HCT116 (cell line): ENCODE measurements around the gene THRAP3. TPM values are rescaled to one million over a fixed set of nuclear protein-coding genes. Genes with fewer than 3 reads are reported as not detected.

Experiments
- ATAC-seq: fragments of 200-7000 bp; cut with Tn5 transposase; 2 replicates; pipeline ENCODE4 v1.9.1; 2020; ENCODE audit warnings: mild to moderate bottlenecking, moderate library complexity
- BruUV-seq: library from RNA; stranded (reverse); fragments of 400-500 nt; replicated peaks from 2 replicates; lab custom pipeline; 2021; lab: Mats Ljungman, UMichigan
- CTCF ChIA-PET: fragments of 300-600 bp; sonication (Branson Sonifier 250); formaldehyde crosslinking; loops from one replicate; lab custom pipeline; 2021; ENCODE audit warnings: antibody characterized with exemption; lab: Charles Lee
- POLR2A ChIA-PET: fragments of 300-600, 350-600 bp; sonication (Branson Sonifier 250); formaldehyde crosslinking; loops from one replicate; lab custom pipeline; 2021; ENCODE audit warnings: antibody characterized with exemption; lab: Charles Lee
- RAD21 ChIA-PET, 2 experiments: fragments of 300-600 bp; sonication (Branson Sonifier 250); formaldehyde crosslinking; loops; one replicate each; lab custom pipeline; 2023; ENCODE audit warnings: low total read pairs in 2 of 2; ENCODE audit not compliant: uncharacterized antibody in 2 of 2, unreplicated experiment in 2 of 2, low non-redundant PET in 1 of 2; lab: Charles Lee
- DNase-seq: peaks from one replicate; pipeline ENCODE4 v3.0.0-alpha.2; 2010; ENCODE audit warnings: low read depth, low spot score
- H2AFZ ChIP-seq: fragments of 200-600 bp; shearing (Covaris generic), sonication (generic); 2 replicates; pipeline ENCODE4 v1.6.1; 2017; ENCODE audit warnings: low read depth, mixed run types, mixed read lengths, antibody characterized with exemption, low read length; ENCODE audit not compliant: poor library complexity, severe bottlenecking
- H3K27ac ChIP-seq: 2 replicates; pipeline ENCODE4 v1.5.1; 2012; ENCODE audit warnings: low read depth, low read length
- H3K27me3 ChIP-seq: fragments of 200-600 bp; sonication (generic); 2 replicates; pipeline ENCODE4 v1.6.1; 2016; ENCODE audit warnings: mixed run types, low read length, mixed read lengths; ENCODE audit not compliant: insufficient read depth
- H3K36me3 ChIP-seq, 2 experiments: fragments of 200-500 bp in 1 of 2; fragments of 200-600 bp in 1 of 2; sonication (Bioruptor generic) in 1 of 2; sonication (generic) in 1 of 2; 2 replicates each; pipeline versions ENCODE4 v1.5.1 to v1.6.1; 2014 to 2016; ENCODE audit warnings: low read length in 2 of 2, inconsistent platforms in 1 of 2, mixed read lengths in 1 of 2, mixed run types in 1 of 2; ENCODE audit not compliant: insufficient read depth in 2 of 2, control insufficient read depth in 1 of 2
- H3K4me1 ChIP-seq, 2 experiments: fragments of 200-600 bp in 1 of 2; sonication (generic) in 1 of 2; 2 replicates each; pipeline versions ENCODE4 v1.5.1 to v1.6.1; 2012 to 2017; ENCODE audit warnings: low read length in 2 of 2, inconsistent platforms in 1 of 2, mild to moderate bottlenecking in 1 of 2, mixed read lengths in 1 of 2, mixed run types in 1 of 2, moderate library complexity in 1 of 2; ENCODE audit not compliant: insufficient read depth in 2 of 2, control insufficient read depth in 1 of 2
- H3K4me2 ChIP-seq: fragments of 200-600 bp; sonication (generic); 2 replicates; pipeline ENCODE4 v1.6.1; 2017; ENCODE audit warnings: mixed run types, low read length, mixed read lengths
- H3K4me3 ChIP-seq, 2 experiments: fragments of 200-600 bp in 1 of 2; sonication (generic) in 1 of 2; replicated peaks in 1 of 2; 2 replicates each; pipeline ENCODE4 v1.5.1; 2011 to 2016; ENCODE audit warnings: low read length in 2 of 2, control low read depth in 1 of 2, low read depth in 1 of 2, mild to moderate bottlenecking in 1 of 2, mixed read lengths in 1 of 2, mixed run types in 1 of 2
- H3K79me2 ChIP-seq: fragments of 200-600 bp; sonication (generic); 2 replicates; pipeline ENCODE4 v1.6.1; 2017; ENCODE audit warnings: mild to moderate bottlenecking, mixed run types, low read length, moderate library complexity, mixed read lengths; ENCODE audit not compliant: insufficient read depth
- H3K9ac ChIP-seq: fragments of 200-600 bp; sonication (generic); 2 replicates; pipeline ENCODE4 v1.6.1; 2016; ENCODE audit warnings: low read length, mixed read lengths
- H3K9me2 ChIP-seq: fragments of 200-600 bp; sonication (generic), shearing (Covaris generic); 2 replicates; pipeline ENCODE4 v1.6.1; 2017; ENCODE audit warnings: mixed run types, mild to moderate bottlenecking, moderate library complexity; ENCODE audit not compliant: insufficient read depth
- H3K9me3 ChIP-seq, 2 experiments: fragments of 200-500 bp in 1 of 2; fragments of 200-600 bp in 1 of 2; sonication (Bioruptor generic) in 1 of 2; sonication (generic) in 1 of 2; 2 replicates each; pipeline ENCODE4 v1.6.1; 2014 to 2017; ENCODE audit warnings: low read length in 2 of 2, mixed read lengths in 2 of 2, inconsistent platforms in 1 of 2, low read depth in 1 of 2, mild to moderate bottlenecking in 1 of 2, mixed run types in 1 of 2, moderate library complexity in 1 of 2; ENCODE audit not compliant: control insufficient read depth in 1 of 2, insufficient read depth in 1 of 2
- H4K20me1 ChIP-seq: fragments of 200-600 bp; sonication (generic), shearing (Covaris generic); 2 replicates; pipeline ENCODE4 v1.6.1; 2017; ENCODE audit warnings: mixed run types, mild to moderate bottlenecking, moderate library complexity; ENCODE audit not compliant: insufficient read depth
- CBX3 ChIP-seq: IDR thresholded peaks from 2 replicates; pipeline ENCODE4 v1.6.1; 2012; ENCODE audit warnings: low read depth
- EGR1 ChIP-seq: IDR thresholded peaks from 2 replicates; pipeline ENCODE4 v1.6.1; 2012; ENCODE audit warnings: low read depth
- ELF1 ChIP-seq: IDR thresholded peaks from 2 replicates; pipeline ENCODE4 v1.6.1; 2012; ENCODE audit warnings: low read depth, borderline replicate concordance
- EZH2phosphoT487 ChIP-seq: fragments of 200-600 bp; IDR thresholded peaks from 2 replicates; pipeline ENCODE4 v1.6.1; 2018; ENCODE audit warnings: antibody characterized with exemption, borderline replicate concordance
- FOSL1 ChIP-seq: IDR thresholded peaks from 2 replicates; pipeline ENCODE4 v1.6.1; 2012; ENCODE audit warnings: low read depth
- JUND ChIP-seq: IDR thresholded peaks from 2 replicates; pipeline ENCODE4 v1.6.1; 2012
- POLR2A ChIP-seq: IDR thresholded peaks from 2 replicates; pipeline ENCODE4 v1.7.0; 2011; ENCODE audit warnings: borderline replicate concordance; ENCODE audit not compliant: insufficient read depth, insufficient read length; ENCODE audit errors: extremely low read depth
- POLR2AphosphoS5 ChIP-seq: IDR thresholded peaks from 2 replicates; pipeline ENCODE4 v1.6.1; 2011; ENCODE audit warnings: mild to moderate bottlenecking, low read depth, low read length, moderate library complexity
- RAD21 ChIP-seq: IDR thresholded peaks from 2 replicates; pipeline ENCODE4 v1.6.1; 2012; ENCODE audit warnings: low read depth, mild to moderate bottlenecking
- SIN3A ChIP-seq: IDR thresholded peaks from 2 replicates; pipeline ENCODE4 v1.6.1; 2012; ENCODE audit warnings: low read depth
- SRF ChIP-seq: IDR thresholded peaks from 2 replicates; pipeline ENCODE4 v1.6.1; 2012; ENCODE audit warnings: low read depth
- TCF7L2 ChIP-seq: IDR thresholded peaks from 2 replicates; pipeline ENCODE4 v1.7.0; 2011; ENCODE audit warnings: borderline replicate concordance, inconsistent platforms; ENCODE audit not compliant: insufficient read depth, insufficient read length; ENCODE audit errors: extremely low read depth
- ZFX ChIP-seq: fragments of 450-650 bp; IDR thresholded peaks from 2 replicates; pipeline ENCODE4 v1.6.1; 2017
- ZNF274 ChIP-seq: fragments of 200-500 bp; sonication (Bioruptor generic); IDR thresholded peaks from 2 replicates; pipeline ENCODE4 v1.6.1; 2014; ENCODE audit warnings: mild to moderate bottlenecking, low read depth, low read length, inconsistent platforms
- intact Hi-C: fragments of 100-400 bp; cut with micrococcal nuclease; formaldehyde crosslinking; loops from 2 replicates; pipeline ENCODE4 v1.10.0; 2022
- total RNA-seq: library from RNA; stranded (reverse); gene quantifications from one replicate; pipeline ENCODE4 v1.2.1, GENCODE V29; 2021; ENCODE audit not compliant: unreplicated experiment
- TF ChIP-seq, protein P1 (sequence below): IDR thresholded peaks from 2 replicates; pipeline ENCODE4 v1.6.1; 2012; ENCODE audit warnings: low read depth
- TF ChIP-seq, protein P2 (sequence below), 3 experiments: fragments of 200-600 bp in 1 of 3; sonication (generic) in 1 of 3; IDR thresholded peaks in 2 of 3; conservative IDR thresholded peaks in 1 of 3; 2 replicates each; pipeline ENCODE4 v1.5.1; 2012 to 2017; ENCODE audit warnings: low read depth in 2 of 3, low read length in 2 of 3, antibody characterized with exemption in 1 of 3, borderline replicate concordance in 1 of 3, control low read depth in 1 of 3, mild to moderate bottlenecking in 1 of 3, mixed read lengths in 1 of 3, mixed run types in 1 of 3, moderate library complexity in 1 of 3; ENCODE audit not compliant: insufficient read depth in 1 of 3
- TF ChIP-seq, protein P3 (sequence below): IDR thresholded peaks from 2 replicates; pipeline ENCODE4 v1.6.1; 2011; ENCODE audit warnings: mild to moderate bottlenecking, low read length, moderate library complexity; ENCODE audit not compliant: insufficient replicate concordance; ENCODE audit errors: extremely low read depth
- TF ChIP-seq, protein P4 (sequence below): IDR thresholded peaks from 2 replicates; pipeline ENCODE4 v1.6.1; 2012

Gene THRAP3
- total RNA-seq, 1 experiment from 2014 or later, result 144 TPM

DNA sequence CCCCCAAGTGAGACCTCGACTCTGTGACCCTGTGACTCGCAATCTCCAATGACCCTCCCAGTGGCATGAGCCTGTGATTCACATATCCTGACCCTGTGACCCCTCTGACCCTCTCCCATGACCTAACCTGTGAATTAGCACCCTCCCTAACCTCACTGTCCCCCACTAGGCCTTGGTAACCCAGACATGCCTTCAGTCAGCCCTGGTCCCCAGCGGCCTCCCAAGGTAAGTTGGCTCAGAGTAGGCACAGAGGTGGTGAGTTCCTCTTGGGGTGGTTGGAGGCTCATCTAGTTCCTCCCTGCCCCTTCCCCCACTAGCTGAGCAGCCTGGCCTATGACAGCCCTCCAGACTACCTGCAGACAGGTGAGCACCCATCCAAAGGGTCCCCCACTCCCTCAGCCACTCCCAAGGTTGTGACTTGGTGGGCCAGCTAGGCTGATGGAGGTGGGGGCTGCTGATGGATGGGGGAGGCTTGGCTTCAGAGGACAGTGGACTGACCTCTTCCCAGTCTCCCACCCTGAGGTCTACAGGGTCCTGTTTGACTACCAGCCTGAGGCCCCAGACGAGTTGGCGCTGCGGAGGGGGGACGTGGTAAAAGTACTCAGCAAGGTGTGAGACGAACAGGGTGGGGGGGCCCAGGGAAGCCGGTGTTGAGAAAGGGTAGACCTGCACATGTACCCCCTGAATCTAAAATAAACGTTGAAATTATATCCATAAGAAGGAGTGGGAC is 83.5 kb downstream of the THRAP3 start:
- no peak overlapping the region for H2AFZ ChIP-seq
- H4K20me1 ChIP-seq, result no peaks in the 10 kb centered on the region
- peak overlapping the region; percentile 55 for H3K9ac ChIP-seq
- no peaks in the 10 kb centered on the region for H3K9me2 ChIP-seq
- peak overlapping the region; percentile 82 for H3K4me2 ChIP-seq
- peak overlapping the region; percentile 31; the same call in 1 of the 2 replicates for H3K27ac ChIP-seq
- intact Hi-C loops, result no loop called here
- H3K27me3 ChIP-seq, result no peaks in the 10 kb centered on the region
- H3K4me1 ChIP-seq, result peaks cover 4 to 23% of the 10 kb centered on the region in 2 experiments; a peak in 1 of 4 replicates
- peak overlapping the region; percentile 60 to 67 for H3K4me3 ChIP-seq
- ChIA-PET POLR2A (interaction anchor here (2.0 kb wide), 1 partner anchor 79 kb away, joined by 12 read pairs; no protein-coding TSS in a partner anchor), CTCF (no interaction called here), RAD21 (interaction anchor here in 1 of 2 experiments (1.5 kb wide), 1 partner anchor 158 kb away, joined by 3 read pairs; no protein-coding TSS in a partner anchor)
- H3K36me3 ChIP-seq, result peaks cover 16 to 17% of the 10 kb centered on the region in 2 experiments; a peak in 3 of 4 replicates
- DNase-seq (no peak), ATAC-seq (no peak)
- no peaks in the 10 kb centered on the region for H3K79me2 ChIP-seq
- no TSS peak for BruUV-seq
- H3K9me3 ChIP-seq, result no peaks in the 10 kb centered on the region
- TF ChIP-seq FOSL1 (no peak), SRF (no peak), EGR1 (no peak), JUND (no peak), POLR2AphosphoS5 (no peak), RAD21 (no peak), CBX3 (no peak), ZFX (no peak), EZH2phosphoT487 (no peak), POLR2A (no peak), TCF7L2 (no peak), ZNF274 (no peak), ELF1 (no peak), SIN3A (no peak)
- TF ChIP-seq, protein P1, sequence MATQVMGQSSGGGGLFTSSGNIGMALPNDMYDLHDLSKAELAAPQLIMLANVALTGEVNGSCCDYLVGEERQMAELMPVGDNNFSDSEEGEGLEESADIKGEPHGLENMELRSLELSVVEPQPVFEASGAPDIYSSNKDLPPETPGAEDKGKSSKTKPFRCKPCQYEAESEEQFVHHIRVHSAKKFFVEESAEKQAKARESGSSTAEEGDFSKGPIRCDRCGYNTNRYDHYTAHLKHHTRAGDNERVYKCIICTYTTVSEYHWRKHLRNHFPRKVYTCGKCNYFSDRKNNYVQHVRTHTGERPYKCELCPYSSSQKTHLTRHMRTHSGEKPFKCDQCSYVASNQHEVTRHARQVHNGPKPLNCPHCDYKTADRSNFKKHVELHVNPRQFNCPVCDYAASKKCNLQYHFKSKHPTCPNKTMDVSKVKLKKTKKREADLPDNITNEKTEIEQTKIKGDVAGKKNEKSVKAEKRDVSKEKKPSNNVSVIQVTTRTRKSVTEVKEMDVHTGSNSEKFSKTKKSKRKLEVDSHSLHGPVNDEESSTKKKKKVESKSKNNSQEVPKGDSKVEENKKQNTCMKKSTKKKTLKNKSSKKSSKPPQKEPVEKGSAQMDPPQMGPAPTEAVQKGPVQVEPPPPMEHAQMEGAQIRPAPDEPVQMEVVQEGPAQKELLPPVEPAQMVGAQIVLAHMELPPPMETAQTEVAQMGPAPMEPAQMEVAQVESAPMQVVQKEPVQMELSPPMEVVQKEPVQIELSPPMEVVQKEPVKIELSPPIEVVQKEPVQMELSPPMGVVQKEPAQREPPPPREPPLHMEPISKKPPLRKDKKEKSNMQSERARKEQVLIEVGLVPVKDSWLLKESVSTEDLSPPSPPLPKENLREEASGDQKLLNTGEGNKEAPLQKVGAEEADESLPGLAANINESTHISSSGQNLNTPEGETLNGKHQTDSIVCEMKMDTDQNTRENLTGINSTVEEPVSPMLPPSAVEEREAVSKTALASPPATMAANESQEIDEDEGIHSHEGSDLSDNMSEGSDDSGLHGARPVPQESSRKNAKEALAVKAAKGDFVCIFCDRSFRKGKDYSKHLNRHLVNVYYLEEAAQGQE, result no peak
- TF ChIP-seq, protein P2, sequence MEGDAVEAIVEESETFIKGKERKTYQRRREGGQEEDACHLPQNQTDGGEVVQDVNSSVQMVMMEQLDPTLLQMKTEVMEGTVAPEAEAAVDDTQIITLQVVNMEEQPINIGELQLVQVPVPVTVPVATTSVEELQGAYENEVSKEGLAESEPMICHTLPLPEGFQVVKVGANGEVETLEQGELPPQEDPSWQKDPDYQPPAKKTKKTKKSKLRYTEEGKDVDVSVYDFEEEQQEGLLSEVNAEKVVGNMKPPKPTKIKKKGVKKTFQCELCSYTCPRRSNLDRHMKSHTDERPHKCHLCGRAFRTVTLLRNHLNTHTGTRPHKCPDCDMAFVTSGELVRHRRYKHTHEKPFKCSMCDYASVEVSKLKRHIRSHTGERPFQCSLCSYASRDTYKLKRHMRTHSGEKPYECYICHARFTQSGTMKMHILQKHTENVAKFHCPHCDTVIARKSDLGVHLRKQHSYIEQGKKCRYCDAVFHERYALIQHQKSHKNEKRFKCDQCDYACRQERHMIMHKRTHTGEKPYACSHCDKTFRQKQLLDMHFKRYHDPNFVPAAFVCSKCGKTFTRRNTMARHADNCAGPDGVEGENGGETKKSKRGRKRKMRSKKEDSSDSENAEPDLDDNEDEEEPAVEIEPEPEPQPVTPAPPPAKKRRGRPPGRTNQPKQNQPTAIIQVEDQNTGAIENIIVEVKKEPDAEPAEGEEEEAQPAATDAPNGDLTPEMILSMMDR (IDR thresholded peaks at IDR 0.05 in 2 of 3, conservative IDR thresholded peaks at IDR 0.05 in 1 of 3; ENCODE audit: borderline replicate concordance in 1 of 3, insufficient read depth in 1 of 3, low read depth in 2 of 3, low read length in 2 of 3), result no peak
- TF ChIP-seq, protein P3, sequence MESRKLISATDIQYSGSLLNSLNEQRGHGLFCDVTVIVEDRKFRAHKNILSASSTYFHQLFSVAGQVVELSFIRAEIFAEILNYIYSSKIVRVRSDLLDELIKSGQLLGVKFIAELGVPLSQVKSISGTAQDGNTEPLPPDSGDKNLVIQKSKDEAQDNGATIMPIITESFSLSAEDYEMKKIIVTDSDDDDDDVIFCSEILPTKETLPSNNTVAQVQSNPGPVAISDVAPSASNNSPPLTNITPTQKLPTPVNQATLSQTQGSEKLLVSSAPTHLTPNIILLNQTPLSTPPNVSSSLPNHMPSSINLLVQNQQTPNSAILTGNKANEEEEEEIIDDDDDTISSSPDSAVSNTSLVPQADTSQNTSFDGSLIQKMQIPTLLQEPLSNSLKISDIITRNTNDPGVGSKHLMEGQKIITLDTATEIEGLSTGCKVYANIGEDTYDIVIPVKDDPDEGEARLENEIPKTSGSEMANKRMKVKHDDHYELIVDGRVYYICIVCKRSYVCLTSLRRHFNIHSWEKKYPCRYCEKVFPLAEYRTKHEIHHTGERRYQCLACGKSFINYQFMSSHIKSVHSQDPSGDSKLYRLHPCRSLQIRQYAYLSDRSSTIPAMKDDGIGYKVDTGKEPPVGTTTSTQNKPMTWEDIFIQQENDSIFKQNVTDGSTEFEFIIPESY, result no peak
- TF ChIP-seq, protein P4, sequence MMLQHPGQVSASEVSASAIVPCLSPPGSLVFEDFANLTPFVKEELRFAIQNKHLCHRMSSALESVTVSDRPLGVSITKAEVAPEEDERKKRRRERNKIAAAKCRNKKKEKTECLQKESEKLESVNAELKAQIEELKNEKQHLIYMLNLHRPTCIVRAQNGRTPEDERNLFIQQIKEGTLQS, result no peak
